GM18951 (cell line): Measurements from ENCODE around the gene CAMTA1.

Experiments used
- POLR2A ChIP-seq: IDR thresholded peaks from 4 replicates; pipeline ENCODE4 v1.6.1; 2011; ENCODE audit warnings: mild to moderate bottlenecking; ENCODE audit not compliant: insufficient read length, insufficient read depth; ENCODE audit errors: extremely low read depth
- in situ Hi-C: fragments of 300-500 bp; cut with MboI; formaldehyde crosslinking; loops from one replicate; pipeline ENCODE4 v1.12.0; 2022; ENCODE audit warnings: low sequenced_read_pairs, mixed read lengths, inconsistent platforms; ENCODE audit not compliant: unreplicated experiment

CAMTA1 gene

GRCh38 chr1:7255303-7256058 lies 470.2 kb downstream of the CAMTA1 start:
- in situ Hi-C loops = no loop called here
- TF ChIP-seq POLR2A = no peak

GRCh38 chr1:7256526-7256925 lies 471.3 kb downstream of the CAMTA1 start:
- no peak for TF ChIP-seq POLR2A

GRCh38 chr1:7257225-7257624 lies 472.0 kb downstream of the CAMTA1 start:
- in situ Hi-C loops = no loop called here
- TF ChIP-seq POLR2A = no peak

More at GRCh38 chr1:7256526-7256925, 471.3 kb downstream of the CAMTA1 start:
- in situ Hi-C loops = no loop called here

GRCh38 chr1:7258589-7259135 lies 473.4 kb downstream of the CAMTA1 start:
- in situ Hi-C loops = no loop called here
- no peak for TF ChIP-seq POLR2A

- in situ Hi-C loops = no loop called here
- no peak for TF ChIP-seq POLR2A
Observed at GRCh38 chr1:7259955-7260354, 474.7 kb downstream of the CAMTA1 start.

GRCh38 chr1:7261490-7261889 lies 476.2 kb downstream of the CAMTA1 start:
- no peak for TF ChIP-seq POLR2A
- in situ Hi-C loops = no loop called here

GRCh38 chr1:7262611-7263010 lies 477.4 kb downstream of the CAMTA1 start:
- TF ChIP-seq POLR2A = no peak
- in situ Hi-C loops = no loop called here

- TF ChIP-seq POLR2A = no peak
- in situ Hi-C loops = no loop called here
Observed at GRCh38 chr1:7263021-7263960, 478.0 kb downstream of the CAMTA1 start.

- TF ChIP-seq POLR2A = no peak
- in situ Hi-C loops = no loop called here
Observed at GRCh38 chr1:7264101-7264500, 478.8 kb downstream of the CAMTA1 start.

- no peak for TF ChIP-seq POLR2A
- in situ Hi-C loops = no loop called here
Observed at GRCh38 chr1:7265771-7266371, 480.6 kb downstream of the CAMTA1 start.

- in situ Hi-C loops = no loop called here
- TF ChIP-seq POLR2A = no peak
Observed at GRCh38 chr1:7266561-7266960, 481.3 kb downstream of the CAMTA1 start.

GRCh38 chr1:7267493-7267892 lies 482.2 kb downstream of the CAMTA1 start:
- TF ChIP-seq POLR2A = no peak
- in situ Hi-C loops = no loop called here

GRCh38 chr1:7268983-7269382 lies 483.7 kb downstream of the CAMTA1 start:
- TF ChIP-seq POLR2A = no peak
- in situ Hi-C loops = no loop called here
